GDM1 (cell line): ENCODE data around the gene TGFBR2.

Experiments
- DNase-seq: peaks from one replicate; lab custom pipeline; 2025; lab: John Stamatoyannopoulos, UW

Gene TGFBR2

DNA sequence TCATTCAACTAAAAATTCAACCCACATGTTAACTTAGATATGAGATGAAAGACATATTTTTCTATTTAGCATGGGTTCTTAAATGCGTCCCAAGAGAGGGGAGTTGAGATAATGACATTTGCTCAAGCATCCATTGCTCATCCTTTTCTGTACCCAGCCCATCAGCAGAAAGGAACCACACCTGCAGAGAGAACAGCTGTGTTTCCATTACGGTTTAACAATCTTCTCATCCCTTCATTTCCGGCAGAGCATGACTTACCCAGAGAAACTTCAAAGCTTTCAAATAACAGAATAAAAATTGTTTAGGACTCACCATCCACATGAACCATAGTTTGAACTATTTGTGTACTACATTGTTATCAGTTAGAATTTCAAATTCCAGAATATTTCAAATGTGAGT, 113.1 kb downstream of the TGFBR2 start:
- DNase-seq: no peak

DNA sequence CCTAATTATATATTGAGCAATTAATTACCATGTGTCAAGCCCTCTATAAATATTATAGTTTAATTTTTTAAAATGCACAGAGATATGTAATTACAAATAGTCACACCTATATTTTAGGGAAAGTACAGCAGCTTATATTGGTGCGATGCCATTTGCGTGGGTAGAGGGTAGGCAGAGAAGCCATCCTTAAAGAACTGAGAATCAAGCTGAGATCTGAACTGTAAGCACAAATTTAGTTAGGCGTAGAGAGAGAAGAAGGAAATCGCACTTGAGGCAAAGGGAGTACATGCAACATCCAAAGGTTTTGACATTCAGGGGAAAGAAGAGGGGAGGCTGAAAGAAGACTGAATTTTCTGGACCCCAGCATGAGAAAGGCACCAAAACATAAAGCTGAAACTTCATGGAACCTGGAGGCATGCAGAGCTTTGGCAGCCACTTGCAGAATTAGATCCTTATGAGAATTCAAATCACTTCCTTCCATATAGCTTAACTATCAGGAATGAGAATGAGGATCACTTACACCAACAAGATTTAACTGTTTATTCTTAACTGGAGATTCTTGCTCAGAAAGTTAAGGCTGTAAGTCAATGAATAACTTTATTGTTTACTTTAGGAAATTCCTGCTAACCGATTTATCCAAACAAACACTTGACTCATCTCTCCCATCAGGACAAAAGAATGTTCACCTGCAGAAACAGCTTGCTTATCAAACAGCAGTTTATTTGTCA, 114.3 kb downstream of the TGFBR2 start:
- no peak for DNase-seq

DNA sequence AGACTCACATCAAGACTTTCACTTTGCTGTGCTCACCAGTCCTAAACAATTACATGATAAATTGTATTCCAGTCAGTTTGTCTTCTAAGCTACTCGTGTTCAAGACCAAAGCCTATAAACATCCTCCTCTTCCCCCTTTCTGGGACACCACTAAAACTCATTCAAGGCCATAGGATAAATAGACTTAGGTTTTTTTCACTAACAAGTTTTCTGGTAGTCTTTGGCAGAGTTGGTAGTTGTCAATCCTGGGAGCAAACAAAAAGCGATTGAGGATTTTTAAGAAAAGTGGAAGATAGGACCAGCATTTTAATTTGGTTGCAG, 114.9 kb downstream of the TGFBR2 start:
- DNase-seq: no peak

DNA sequence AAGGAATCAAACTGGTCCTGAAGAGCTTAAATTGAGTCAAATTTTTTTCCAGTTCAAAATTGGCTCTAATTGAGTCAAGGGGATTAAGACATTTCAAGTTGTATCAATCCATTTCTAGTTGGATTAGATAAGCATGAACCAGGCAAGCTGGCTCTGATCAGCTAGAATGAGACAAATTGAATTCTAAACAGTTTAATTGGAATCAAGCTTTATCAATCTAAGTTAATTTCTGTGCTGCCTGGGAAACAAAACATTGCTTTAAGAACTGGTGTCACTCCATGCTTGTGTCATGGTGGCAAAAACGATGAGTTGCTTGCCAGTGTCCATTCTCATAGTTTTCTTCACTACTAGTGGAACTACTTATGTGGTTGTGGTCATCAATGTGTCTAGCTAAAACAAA, 116.8 kb downstream of the TGFBR2 start:
- DNase-seq: no peak

DNA sequence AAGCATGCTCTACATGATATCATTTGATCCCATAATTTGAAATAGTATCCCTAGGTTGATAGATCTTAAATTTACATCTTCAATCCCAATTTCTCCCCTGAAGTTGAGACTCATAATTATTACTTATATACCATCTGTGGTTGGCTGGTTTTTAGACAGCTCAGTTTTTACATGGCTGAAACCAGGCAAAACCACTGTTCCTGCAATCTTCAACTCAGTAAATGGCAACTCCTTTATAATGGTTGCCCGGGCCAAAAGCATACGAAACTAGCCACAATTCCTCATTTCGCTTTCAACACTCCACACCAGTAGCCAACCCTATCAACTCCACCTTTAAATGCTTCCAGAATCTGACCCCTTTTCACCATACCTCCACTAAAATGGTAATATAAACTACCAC, 118.5 kb downstream of the TGFBR2 start:
- no peak for DNase-seq

DNA sequence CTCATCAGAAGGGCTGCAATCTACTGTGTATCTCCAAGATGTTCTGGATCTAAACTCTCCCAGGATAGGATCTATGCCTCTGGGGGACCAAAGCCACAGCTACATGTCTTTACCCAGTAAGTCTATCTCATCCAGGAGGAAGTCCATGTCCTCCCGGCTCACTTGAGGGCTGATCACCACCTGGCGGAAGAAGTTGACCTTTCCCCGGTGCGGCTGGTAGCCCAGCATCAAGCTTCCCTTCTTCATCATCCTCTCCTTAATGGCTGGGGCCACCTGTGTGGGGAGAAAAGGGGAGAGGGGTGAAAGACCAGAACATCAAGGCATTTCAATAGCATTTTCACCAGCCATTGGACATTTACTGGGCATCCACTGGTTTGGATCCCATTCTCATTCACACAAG, 121.7 kb downstream of the TGFBR2 start:
- no peak for DNase-seq

DNA sequence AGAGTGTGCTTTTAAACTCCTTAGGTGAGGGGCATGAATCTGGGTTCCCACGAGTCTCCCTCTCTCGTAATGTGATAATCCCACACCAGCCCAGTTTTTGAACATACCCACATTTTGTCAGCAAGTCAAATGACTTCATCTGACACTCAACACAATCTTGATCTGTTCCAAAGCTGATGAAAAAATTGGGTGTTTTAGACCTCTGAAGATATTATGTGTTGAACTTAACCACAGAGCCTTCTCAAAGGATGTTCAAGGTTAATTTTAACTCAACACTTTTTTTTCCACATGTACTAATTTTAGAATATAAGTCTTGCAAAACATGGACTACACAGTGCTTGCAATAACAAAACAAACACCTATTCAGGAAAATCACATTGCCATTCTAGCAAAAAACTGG, 123.1 kb downstream of the TGFBR2 start:
- DNase-seq: no peak

DNA sequence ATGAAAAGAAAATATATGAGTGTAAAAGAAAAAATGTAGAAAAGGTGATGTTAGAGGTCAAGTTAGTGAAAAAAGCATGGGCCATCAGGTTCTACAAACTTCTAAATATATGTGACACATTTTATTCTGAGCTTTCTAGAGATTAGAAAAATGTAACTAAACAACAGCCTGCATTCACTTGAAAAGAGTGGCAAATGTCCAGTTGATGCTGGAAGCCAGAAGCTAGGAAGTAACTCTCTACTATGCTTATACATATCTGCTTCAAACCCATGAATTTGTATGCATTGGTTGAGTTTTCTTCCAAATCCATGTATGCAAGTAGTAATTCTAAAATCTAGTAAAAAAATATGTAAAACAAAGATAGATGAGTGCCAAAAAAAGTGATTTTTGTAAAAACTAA, 123.5 kb downstream of the TGFBR2 start:
- no peak for DNase-seq

DNA sequence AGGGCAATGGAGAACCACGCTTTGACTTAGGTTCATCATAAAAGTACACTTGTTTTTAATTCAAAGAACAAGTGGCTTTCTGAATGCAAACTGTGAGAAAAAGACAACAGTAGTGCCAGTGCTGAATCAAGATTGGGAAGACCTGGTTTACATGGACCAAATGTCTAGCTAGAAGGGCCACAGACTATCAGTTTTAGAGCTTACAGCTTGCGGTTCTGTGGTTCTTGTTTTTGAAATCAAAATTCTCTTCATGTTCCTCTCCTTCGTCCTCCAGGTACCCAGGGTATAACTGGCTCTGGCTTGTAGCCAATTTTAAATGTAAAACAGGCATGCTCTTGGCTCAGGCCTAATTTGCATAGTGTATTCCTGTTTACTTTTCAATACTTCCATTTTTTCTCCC, 124.6 kb downstream of the TGFBR2 start:
- no peak for DNase-seq

DNA sequence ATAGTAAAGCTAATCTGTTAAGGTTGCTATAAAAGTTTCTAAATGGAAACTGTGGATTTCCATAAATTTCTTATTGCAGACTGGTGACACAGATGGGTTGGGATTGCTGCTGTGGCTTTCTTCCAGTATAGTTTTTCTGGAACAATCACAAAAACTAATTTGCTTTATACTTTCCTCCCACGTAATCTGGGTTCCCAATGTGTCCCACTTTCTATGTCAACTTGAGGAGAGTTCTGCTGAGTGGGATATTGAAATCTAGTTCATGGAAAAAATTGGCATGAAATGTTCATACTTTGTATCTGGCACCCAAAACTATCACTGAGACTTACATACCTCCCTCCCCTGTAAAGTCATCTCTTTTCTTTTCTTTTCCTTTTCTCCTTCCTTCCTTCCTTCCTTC, 126.8 kb downstream of the TGFBR2 start:
- DNase-seq: no peak

DNA sequence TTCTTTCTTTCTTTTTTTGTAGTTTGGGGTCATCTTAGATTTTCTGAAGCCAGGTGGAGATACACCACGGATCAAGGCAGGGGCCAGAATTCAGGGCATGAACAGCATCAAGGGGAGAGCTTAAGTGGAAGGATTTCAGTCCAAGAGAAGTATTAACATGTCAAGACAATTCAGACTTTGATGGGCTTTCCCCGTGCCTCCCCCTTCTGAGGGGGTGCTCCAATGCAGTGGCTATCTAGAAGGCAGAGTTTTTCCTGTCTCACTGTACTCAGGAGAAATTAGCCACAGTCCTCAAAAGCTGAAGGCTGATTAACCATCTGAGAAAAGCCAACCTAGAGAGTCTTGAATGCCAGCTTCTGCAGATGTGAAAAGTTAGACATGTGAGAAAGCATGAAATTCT, 127.3 kb downstream of the TGFBR2 start:
- no peak for DNase-seq

DNA sequence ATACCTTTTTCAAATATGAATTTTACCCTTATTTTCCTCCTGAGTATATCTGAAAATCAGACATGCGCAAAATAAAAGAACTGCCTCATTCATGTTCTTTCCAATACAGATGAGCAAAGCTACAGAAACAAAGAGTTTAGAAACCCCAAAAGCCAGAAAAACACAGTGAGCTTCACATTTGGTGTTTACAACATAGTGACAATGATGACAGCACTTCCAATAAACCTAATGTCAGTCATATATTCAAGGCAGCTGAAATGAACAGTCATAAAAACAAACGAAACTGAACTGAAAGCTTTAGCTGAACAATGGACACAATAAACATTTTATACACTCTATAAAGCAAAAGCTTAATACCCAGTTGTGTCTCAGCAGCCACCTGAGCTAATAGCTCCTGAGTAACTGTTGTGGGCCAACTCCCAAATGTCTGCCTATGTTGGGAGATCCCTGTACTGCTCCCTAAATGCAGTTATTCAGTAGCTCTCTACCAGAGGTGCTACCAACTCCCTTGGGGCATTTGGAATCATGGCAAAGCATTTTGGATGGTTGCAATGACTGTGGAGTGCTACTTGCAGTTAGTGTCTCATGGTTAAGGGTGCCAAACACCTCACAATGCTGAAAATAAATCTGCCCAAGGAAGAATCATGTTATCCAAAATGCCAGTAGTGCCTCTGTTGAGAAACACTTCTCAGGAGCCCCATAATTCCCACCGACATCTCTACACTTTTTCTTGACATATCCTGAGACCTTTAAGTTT, 131.5 kb downstream of the TGFBR2 start:
- DNase-seq: no peak

DNA sequence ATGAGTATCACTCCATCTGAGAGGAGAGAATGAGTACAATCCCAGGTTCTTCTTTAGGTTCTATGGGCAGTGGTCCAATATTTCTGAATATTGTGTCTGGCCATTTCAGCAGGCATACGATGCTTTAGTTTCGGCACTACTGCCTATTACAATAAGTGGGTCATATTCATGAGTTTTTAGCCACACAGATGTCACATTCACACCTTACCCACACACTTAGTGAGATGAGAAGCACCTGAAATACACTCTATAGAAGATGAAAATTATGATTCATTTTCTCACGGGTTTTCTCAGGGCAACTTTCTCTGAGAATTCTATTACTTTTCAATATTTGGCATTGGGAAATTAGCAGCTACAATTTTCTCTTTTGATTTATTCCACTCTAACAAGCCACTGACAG, 132.2 kb downstream of the TGFBR2 start:
- no peak for DNase-seq

DNA sequence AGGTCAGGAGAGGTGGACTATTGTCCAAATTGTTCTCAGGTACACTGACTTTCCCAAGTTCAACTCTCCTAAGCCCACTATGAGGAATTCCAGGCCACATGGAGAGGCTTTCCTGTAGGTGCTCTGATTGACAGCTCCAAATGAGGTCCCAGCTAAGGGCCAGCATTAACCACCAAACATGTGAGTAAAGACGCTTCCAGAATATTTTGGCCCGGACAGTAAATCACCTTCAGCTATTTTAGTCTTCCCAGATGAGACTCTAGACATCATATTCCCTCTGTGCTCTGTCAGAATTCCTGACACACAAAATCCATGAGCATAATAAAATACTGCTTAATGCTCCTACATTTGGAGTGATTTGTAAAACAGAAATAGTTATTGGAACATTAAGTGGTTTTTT, 135.5 kb downstream of the TGFBR2 start:
- no peak for DNase-seq

DNA sequence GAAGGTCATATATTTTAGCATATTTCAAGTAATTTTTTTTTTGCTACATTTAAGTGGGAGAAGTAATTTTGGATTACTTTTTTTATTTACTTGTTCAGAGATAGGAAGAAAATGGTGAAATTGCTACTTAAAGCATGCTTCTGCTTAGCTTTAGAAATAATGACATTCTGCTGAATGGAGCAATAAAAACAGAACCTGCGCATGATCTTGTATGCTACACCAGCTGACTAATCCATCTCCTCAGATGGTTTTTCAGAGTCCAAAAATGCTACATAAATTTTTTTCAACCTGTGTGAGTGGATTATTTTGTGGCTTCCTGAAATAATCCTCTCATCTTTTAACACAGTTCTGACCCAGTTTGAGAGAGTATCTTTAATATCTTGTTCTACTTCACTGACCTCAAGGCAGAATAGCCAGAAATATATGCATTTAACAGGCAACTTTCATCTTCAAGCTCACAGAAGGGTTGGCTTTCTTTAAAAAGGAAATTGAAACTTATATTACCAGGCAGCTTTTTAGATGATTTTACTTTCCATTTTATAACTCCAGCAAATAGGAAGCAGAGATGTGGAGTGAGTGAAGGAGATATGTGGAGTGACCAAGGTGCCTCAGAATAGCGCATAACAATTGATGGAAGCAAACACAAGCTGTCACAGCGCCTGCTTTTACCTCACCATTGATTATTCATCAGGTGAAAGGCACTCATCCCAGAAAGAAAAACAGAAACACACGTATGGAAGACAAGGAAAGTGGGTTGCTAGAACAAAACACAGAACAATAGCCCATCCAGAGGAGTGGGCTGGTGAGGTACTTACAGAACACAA, 136.6 kb downstream of the TGFBR2 start:
- no peak for DNase-seq
